ENCODE results near the gene SCAANT1. TPM values are rescaled to one million over a fixed set of nuclear protein-coding genes. Genes with fewer than 3 reads are reported as not detected.

The SCAANT1 gene
- total RNA-seq (2014; rRNA removed; shearing (Covaris generic)) (not detected in 2 replicates), total RNA-seq (2022) (not detected in 2 replicates), Bru-seq, nascent RNA (percentile 40 among the genes with signal in this experiment), BruChase-seq, experiment 1, labeled RNA remaining after a 6-hour chase (not detected), BruChase-seq, experiment 2, labeled RNA remaining after a 2-hour chase (not detected)
- long read RNA-seq, partial matches to known transcripts = 0 of 1 reads
- long read RNA-seq, other reads (novel, unspliced or antisense) = 0 of 1 reads

DNA sequence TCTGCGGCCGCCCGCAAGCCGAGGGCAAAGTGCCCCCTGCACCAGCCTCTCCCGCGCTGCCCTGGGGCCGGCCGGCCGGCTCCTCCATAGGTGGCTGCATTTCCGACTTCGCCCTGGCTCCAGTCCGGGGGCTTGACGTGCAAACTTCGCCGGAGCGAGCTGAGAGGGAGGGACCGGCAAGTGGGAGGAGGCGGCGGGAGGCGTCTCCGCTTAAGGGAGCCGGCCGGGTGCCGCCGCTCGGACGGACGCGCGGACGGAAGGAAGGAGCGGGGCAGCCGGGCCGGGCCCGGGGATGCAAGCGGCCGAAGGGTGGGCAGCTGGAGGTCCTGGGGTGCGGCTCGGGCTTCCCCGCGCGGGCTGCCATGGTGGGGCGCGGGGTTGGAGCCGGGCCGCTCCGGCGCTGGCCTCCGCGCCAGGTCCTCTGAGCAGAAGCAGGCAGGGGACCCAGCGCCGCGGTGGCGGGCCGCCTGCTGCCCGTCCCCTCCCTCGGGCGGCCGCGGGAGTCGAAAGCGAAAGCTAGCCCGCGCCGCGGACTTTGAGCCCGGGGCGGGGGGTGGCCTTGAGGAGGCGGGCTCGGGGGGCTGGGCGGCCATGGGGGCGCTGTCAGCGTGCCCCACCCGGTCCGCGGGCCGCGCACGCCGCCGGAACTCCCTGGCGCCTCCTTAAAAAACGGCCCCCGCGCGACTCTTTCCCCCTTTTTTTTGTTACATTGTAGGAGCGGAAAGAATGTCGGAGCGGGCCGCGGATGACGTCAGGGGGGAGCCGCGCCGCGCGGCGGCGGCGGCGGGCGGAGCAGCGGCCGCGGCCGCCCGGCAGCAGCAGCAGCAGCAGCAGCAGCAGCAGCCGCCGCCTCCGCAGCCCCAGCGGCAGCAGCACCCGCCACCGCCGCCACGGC is at the start of gene SCAANT1:
Gene SCAANT1 (minus strand): TSS at position 511 of the 895 bp plus-strand sequence.
- H3K4me2 ChIP-seq (ENCODE audit: low read length) = peak within 1 kb of the TSS; percentile 87
- H3K79me2 ChIP-seq (ENCODE audit: insufficient read depth, low read depth, low read length) = peaks cover 18% of the 10 kb centered on the region; the same call in 1 of the 2 replicates
- no peak for TF ChIP-seq EZH2phosphoT487 (IDR thresholded peaks at IDR 0.05; ENCODE audit: borderline replicate concordance, low read depth, low read length)
- TF ChIP-seq, protein P1, sequence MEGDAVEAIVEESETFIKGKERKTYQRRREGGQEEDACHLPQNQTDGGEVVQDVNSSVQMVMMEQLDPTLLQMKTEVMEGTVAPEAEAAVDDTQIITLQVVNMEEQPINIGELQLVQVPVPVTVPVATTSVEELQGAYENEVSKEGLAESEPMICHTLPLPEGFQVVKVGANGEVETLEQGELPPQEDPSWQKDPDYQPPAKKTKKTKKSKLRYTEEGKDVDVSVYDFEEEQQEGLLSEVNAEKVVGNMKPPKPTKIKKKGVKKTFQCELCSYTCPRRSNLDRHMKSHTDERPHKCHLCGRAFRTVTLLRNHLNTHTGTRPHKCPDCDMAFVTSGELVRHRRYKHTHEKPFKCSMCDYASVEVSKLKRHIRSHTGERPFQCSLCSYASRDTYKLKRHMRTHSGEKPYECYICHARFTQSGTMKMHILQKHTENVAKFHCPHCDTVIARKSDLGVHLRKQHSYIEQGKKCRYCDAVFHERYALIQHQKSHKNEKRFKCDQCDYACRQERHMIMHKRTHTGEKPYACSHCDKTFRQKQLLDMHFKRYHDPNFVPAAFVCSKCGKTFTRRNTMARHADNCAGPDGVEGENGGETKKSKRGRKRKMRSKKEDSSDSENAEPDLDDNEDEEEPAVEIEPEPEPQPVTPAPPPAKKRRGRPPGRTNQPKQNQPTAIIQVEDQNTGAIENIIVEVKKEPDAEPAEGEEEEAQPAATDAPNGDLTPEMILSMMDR (conservative IDR thresholded peaks at IDR 0.05; ENCODE audit: low read length) = 0 out of 2 replicates have a peak, but pooled peaks have one; percentile 6
- no peaks in the 10 kb centered on the region for H3K9me2 ChIP-seq (ENCODE audit: insufficient read depth, low read length)
- H3K4me3 ChIP-seq (ENCODE audit: low read depth, low read length, poor library complexity, severe bottlenecking) = peak within 1 kb of the TSS; percentile 82
- H3K9me3 ChIP-seq (ENCODE audit: low read length) = 0 out of 2 replicates have a peak, but pooled peaks cover 2% of the 10 kb centered on the region
- peak within 1 kb of the TSS; percentile 84 for H2AFZ ChIP-seq (ENCODE audit: low read length)
- ChIA-PET POLR2A (interaction anchor here (0.7 to 0.9 kb wide), 2 partner anchors 16 to 36 kb away, joined by 3 read pairs; no protein-coding TSS in a partner anchor), CTCF (ENCODE audit: unreplicated experiment) (no interaction called here)
- intact Hi-C loops (cut with micrococcal nuclease; ENCODE audit: unreplicated experiment) = loop anchor here (2.0 to 5.0 kb wide), 3 partner anchors 41 to 80 kb away; partner anchors contain the start of genes ATXN7 and THOC7
- BruUV-seq (replicated peaks) = no TSS peak
- peaks cover 39% of the 10 kb centered on the region for H3K36me3 ChIP-seq (ENCODE audit: insufficient read depth, low read length)
- peak; percentile 82 for DNase-seq (ENCODE audit: low spot score)
- peaks cover 9% of the 10 kb centered on the region for H4K20me1 ChIP-seq (ENCODE audit: insufficient read depth, low read length)
- H3K27ac ChIP-seq (ENCODE audit: low read depth, low read length, poor library complexity, severe bottlenecking) = peak within 1 kb of the TSS; percentile 75
- peaks cover 25% of the 10 kb centered on the region for H3K4me1 ChIP-seq (ENCODE audit: insufficient read depth, low read length, poor library complexity, severe bottlenecking)

DNA sequence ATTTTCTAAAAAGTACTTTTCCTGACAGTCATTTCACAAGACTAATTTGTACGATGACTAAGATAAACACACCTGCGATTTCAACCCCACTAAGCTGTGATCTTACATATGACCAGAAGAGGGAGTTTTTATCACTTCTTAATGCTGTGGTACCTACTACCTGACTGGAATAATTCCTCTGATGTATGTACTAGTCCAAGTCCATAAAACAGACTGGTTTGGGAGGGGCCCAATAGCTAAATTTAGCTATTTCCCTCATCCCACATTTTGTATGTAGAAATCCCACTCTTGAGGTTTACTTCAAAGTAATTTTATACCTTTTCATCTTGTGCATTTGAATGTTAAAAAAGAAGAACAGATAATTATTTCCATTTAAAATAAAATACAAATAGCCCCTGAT is 49.7 kb upstream of the SCAANT1 start:
- Histone ChIP-seq H4K20me1 (ENCODE audit: insufficient read depth, low read length) (peaks cover 33% of the 10 kb centered on the region), H3K4me1 (ENCODE audit: insufficient read depth, low read length, poor library complexity, severe bottlenecking) (peaks cover 17% of the 10 kb centered on the region), H3K4me2 (ENCODE audit: low read length) (no peak overlapping the region), H3K79me2 (ENCODE audit: insufficient read depth, low read depth, low read length) (peaks cover 5% of the 10 kb centered on the region), H3K4me3 (ENCODE audit: low read depth, low read length, poor library complexity, severe bottlenecking) (no peak overlapping the region), H2AFZ (ENCODE audit: low read length) (no peak overlapping the region), H3K9me3 (ENCODE audit: low read length) (no peaks in the 10 kb centered on the region), H3K36me3 (ENCODE audit: insufficient read depth, low read length) (peaks cover 24% of the 10 kb centered on the region; the same call in 1 of the 2 replicates), H3K27ac (ENCODE audit: low read depth, low read length, poor library complexity, severe bottlenecking) (no peak overlapping the region), H3K9me2 (ENCODE audit: insufficient read depth, low read length) (no peaks in the 10 kb centered on the region)
- DNase-seq (ENCODE audit: low spot score) = peak; percentile 62
- TF ChIP-seq, protein P1 (conservative IDR thresholded peaks at IDR 0.05; ENCODE audit: low read length) = peak; percentile 79
- TF ChIP-seq EZH2phosphoT487 (IDR thresholded peaks at IDR 0.05; ENCODE audit: borderline replicate concordance, low read depth, low read length) = no peak
- no TSS peak for BruUV-seq (replicated peaks)
- intact Hi-C loops (cut with micrococcal nuclease; ENCODE audit: unreplicated experiment) = no loop called here
- CTCF ChIA-PET (ENCODE audit: unreplicated experiment) = interaction anchor here (1.0 kb wide), 1 partner anchor 17 kb away, joined by 4 read pairs; no protein-coding TSS in a partner anchor
- POLR2A ChIA-PET = interaction anchor here (0.8 to 1.2 kb wide), 2 partner anchors 14 to 17 kb away, joined by 3 to 4 read pairs; no protein-coding TSS in a partner anchor

All from OCI-LY7 (cell line).